A549 treated with Hydrocortisone at 1 μM for 4 hours (cell line): ENCODE measurements around the gene ZNF146. TPM values are rescaled to one million over a fixed set of nuclear protein-coding genes. Genes with fewer than 3 reads are reported as not detected.

Experiments used
- total RNA-seq: library from RNA; stranded (reverse); fragments of 200-300 nt; extraction: Qiagen RNA extraction; gene quantifications from 5 replicates; pipeline ENCODE4 v1.2.3, GENCODE V29; 2022

Gene ZNF146
- total RNA-seq = 109 to 198 TPM (median 114 TPM) in 5 replicates

GRCh38 chr19:36214386-36215275 is at the start of gene ZNF146, which contains the start of gene ZNF565:
TSS of gene ZNF146 (plus strand) at chr19:36215106. CDS start at chr19:36236441, 21,335 bp downstream.
TSS of gene ZNF565 (minus strand) at chr19:36214665. CDS start at chr19:36201985, 12,680 bp downstream.

Other genes with a start within 250 kb of the ZNF146 start
- gene SDHAF1, start 219.9 kb upstream of the ZNF146 start, total RNA-seq = 28.9 to 48.5 TPM (median 46.4 TPM) in 5 replicates
- 0.18 to 0.29 TPM (median 0.22 TPM) in 5 replicates for gene SYNE4, start 206.3 kb upstream of the ZNF146 start, total RNA-seq
- 21.7 to 25.8 TPM (median 23.8 TPM) in 5 replicates for gene ALKBH6, start 200.9 kb upstream of the ZNF146 start, total RNA-seq
- gene CLIP3, start 182.2 kb upstream of the ZNF146 start, total RNA-seq = 0.74 to 1.5 TPM (median 0.92 TPM) in 5 replicates
- gene THAP8, start 160.8 kb upstream of the ZNF146 start, total RNA-seq = 5.8 to 7.9 TPM (median 7.3 TPM) in 5 replicates
- 23.1 to 26.0 TPM (median 25.2 TPM) in 5 replicates for gene WDR62, start 160.2 kb upstream of the ZNF146 start, total RNA-seq
- gene OVOL3, start 104.0 kb upstream of the ZNF146 start, total RNA-seq = 0.17 to 0.60 TPM (median 0.36 TPM) in 4 of 5 replicates, not detected in the other
- 201 to 261 TPM (median 248 TPM) in 5 replicates for gene POLR2I, start 100.2 kb upstream of the ZNF146 start, total RNA-seq
- 406 to 569 TPM (median 542 TPM) in 5 replicates for gene TBCB, start 99.6 kb upstream of the ZNF146 start, total RNA-seq
- gene CAPNS1, start 75.0 kb upstream of the ZNF146 start, total RNA-seq = 1,534 to 2,199 TPM (median 2,140 TPM) in 5 replicates
- gene COX7A1, start 62.7 kb upstream of the ZNF146 start, total RNA-seq = not detected in 5 replicates
- gene ZNF565, start 441 bp upstream of the ZNF146 start, total RNA-seq = 3.7 to 5.1 TPM (median 4.2 TPM) in 5 replicates
- 1.1 to 2.4 TPM (median 2.2 TPM) in 5 replicates for gene ZFP14, start 164.1 kb downstream of the ZNF146 start, total RNA-seq
- gene ZFP82, start 203.5 kb downstream of the ZNF146 start, total RNA-seq = 1.5 to 2.1 TPM (median 1.8 TPM) in 5 replicates